WTC11 (cell line): ENCODE measurements around the gene P2RY12.

Experiments used
- CTCF ChIP-seq: fragments of 200-600 bp; IDR thresholded peaks from 2 replicates; pipeline ENCODE4 v1.8.0; 2022; ENCODE audit warnings: antibody characterized with exemption
- FOXP1 ChIP-seq: sonication (generic); formaldehyde crosslinking; IDR thresholded peaks from 2 replicates; pipeline ENCODE4 v1.8.0; 2022; ENCODE audit warnings: missing genetic modification reagents, mild to moderate bottlenecking, moderate library complexity, borderline replicate concordance
- SMAD3 ChIP-seq: sonication (generic); formaldehyde crosslinking; IDR thresholded peaks from 2 replicates; pipeline ENCODE4 v1.8.0; 2022; ENCODE audit warnings: missing genetic modification reagents, mild to moderate bottlenecking, borderline replicate concordance

DNA sequence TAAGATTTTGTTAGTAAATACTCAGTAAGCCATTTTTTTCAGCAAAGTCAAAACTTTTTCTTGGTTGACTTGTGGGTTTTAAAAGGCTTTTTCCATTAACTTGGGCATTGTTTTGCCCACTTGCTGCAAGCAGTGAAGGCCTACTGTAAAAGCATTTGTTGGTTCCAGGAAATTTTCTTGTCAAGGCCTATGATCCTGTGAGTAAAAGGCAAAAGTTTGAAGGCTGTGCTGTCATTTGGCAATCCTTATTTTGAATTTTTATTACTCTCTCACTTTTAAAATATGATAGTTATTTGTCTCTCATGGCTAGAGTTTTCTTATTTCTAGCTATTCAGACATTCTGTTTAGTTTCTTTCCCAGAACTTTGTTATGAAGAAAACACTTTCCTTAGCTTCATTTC lies 13.0 kb downstream of the P2RY12 start:
- TF ChIP-seq CTCF: no peak
- no peak for TF ChIP-seq SMAD3 (CRISPR knock-in tag)
- no peak for TF ChIP-seq FOXP1 (CRISPR knock-in tag)
